ENCODE measurements around the gene MORC1. TPM values are rescaled to one million over a fixed set of nuclear protein-coding genes. Genes with fewer than 3 reads are reported as not detected.

MORC1 gene
- total RNA-seq, 6 experiments from 2014 or later, result 0.07 to 0.16 (median 0.14) TPM; not detected in 2

GRCh38 chr3:108947855-108948254 is 170.1 kb downstream of the MORC1 start:
- no peaks in the 10 kb centered on the region for H3K9me3 ChIP-seq
- H3K4me1 ChIP-seq, result no peaks in the 10 kb centered on the region
- TF ChIP-seq POLR2A (IDR thresholded peaks at IDR 0.05) (no peak), CTCF (IDR thresholded peaks at IDR 0.05) (no peak)
- no peak overlapping the region for H3K27ac ChIP-seq
- intact Hi-C loops (cut with DNase I), result no loop called here
- no peaks in the 10 kb centered on the region for H3K27me3 ChIP-seq
- WGBS (ENCODE audit: insufficient coverage, low coverage, low lambda C conversion rate, missing lambda C conversion rate), result 57% methylated on average over 2 of the region's 2 CpGs
- ATAC-seq (no peak), DNase-seq (no peak)
- H3K36me3 ChIP-seq, result no peaks in the 10 kb centered on the region
- no peak overlapping the region for H3K4me3 ChIP-seq

DNA sequence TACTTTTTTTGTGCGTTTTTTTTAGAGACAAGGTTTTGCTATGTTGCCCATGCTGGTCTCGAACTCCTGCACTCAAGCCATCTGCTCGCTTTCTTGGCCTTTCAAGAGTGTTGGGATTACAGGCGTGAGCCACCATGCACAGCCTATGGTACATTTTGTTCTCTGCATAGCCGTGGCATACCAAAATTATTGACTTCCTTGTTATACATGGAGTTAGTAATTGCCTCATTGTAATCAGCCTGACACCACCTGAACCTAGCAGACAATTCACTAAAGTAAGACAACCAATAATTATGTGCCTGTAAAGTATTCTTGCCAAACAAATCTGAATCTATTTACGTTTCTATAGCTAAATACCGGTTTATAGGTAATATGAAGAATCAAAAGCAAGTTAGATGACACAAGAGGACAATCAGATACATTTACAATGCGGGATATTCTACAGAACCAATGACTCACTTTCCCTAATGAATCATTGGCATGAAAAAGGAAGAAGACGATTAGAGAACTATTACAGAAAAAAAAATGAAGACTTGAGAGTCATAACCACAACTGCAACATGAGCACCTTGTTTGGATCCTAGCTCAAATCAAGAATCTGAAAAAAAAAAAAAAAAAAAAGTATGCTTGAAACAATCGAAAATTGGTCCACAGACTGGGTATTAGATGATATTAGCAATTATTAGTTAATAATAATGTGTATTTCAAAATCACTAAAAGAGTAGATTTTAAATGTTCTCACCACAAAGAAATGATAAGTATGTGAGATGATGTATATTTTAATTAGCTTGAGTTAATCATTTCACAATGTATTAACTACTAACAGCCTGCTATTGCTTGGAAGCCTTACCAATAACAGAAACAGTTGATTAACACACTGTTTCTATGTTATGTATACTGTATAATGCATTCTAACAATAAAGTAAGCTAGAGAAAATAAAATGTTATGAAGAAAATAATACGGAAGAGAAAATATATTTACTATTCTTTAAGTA is 171.3 kb downstream of the MORC1 start:
- no peaks in the 10 kb centered on the region for H3K36me3 ChIP-seq
- WGBS (ENCODE audit: insufficient coverage, low coverage, low lambda C conversion rate, missing lambda C conversion rate), result 55% methylated on average over 9 of the region's 11 CpGs
- no peak for ATAC-seq
- no peak overlapping the region for H3K27ac ChIP-seq
- no peaks in the 10 kb centered on the region for H3K9me3 ChIP-seq
- no peak for DNase-seq
- TF ChIP-seq CTCF (IDR thresholded peaks at IDR 0.05) (no peak), POLR2A (IDR thresholded peaks at IDR 0.05) (no peak)
- intact Hi-C loops (cut with DNase I), result no loop called here
- no peak overlapping the region for H3K4me3 ChIP-seq
- no peaks in the 10 kb centered on the region for H3K27me3 ChIP-seq
- H3K4me1 ChIP-seq, result no peaks in the 10 kb centered on the region

GRCh38 chr3:108940568-108941263 is 177.2 kb downstream of the MORC1 start:
- intact Hi-C loops (cut with DNase I), result no loop called here
- TF ChIP-seq POLR2A (IDR thresholded peaks at IDR 0.05) (no peak), CTCF (IDR thresholded peaks at IDR 0.05) (no peak)
- ATAC-seq (no peak), DNase-seq (no peak)
- no peak overlapping the region for H3K4me3 ChIP-seq
- 33% methylated on average over 5 of the region's 5 CpGs for WGBS (ENCODE audit: insufficient coverage, low coverage, low lambda C conversion rate, missing lambda C conversion rate)
- H3K36me3 ChIP-seq, result no peaks in the 10 kb centered on the region
- no peaks in the 10 kb centered on the region for H3K27me3 ChIP-seq
- H3K27ac ChIP-seq, result no peak overlapping the region
- H3K4me1 ChIP-seq, result no peaks in the 10 kb centered on the region
- no peaks in the 10 kb centered on the region for H3K9me3 ChIP-seq

DNA sequence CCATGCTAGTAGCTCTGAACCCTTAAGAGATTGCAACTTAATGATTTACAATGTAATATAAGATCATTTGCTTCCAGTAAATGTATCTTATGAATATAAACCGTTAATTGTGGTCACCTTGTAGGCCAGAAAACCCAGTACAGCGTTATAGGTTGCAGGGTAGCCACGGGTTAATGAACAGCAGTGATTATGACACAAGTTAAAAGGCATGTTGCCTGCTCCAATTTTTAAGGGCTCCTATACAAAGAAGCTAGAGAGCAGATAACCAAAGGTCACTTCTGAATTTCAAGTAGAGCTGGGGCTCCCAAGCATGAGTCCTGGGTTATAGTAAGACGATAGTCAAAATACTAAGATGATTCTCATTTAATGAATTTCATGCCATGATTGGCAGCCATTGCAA is 177.8 kb downstream of the MORC1 start:
- H3K4me3 ChIP-seq, result no peak overlapping the region
- H3K4me1 ChIP-seq, result no peaks in the 10 kb centered on the region
- no peak overlapping the region for H3K27ac ChIP-seq
- no peaks in the 10 kb centered on the region for H3K36me3 ChIP-seq
- intact Hi-C loops (cut with DNase I), result no loop called here
- ATAC-seq (peak in 1 of 4 donors; percentile 33), DNase-seq (no peak)
- WGBS (ENCODE audit: insufficient coverage, low coverage, low lambda C conversion rate, missing lambda C conversion rate), result 12% methylated on average over 4 of the region's 4 CpGs
- no peaks in the 10 kb centered on the region for H3K9me3 ChIP-seq
- no peaks in the 10 kb centered on the region for H3K27me3 ChIP-seq
- TF ChIP-seq CTCF (IDR thresholded peaks at IDR 0.05) (no peak), POLR2A (IDR thresholded peaks at IDR 0.05) (no peak)
